HepG2 (cell line): ENCODE data around the gene RCHY1. TPM values are rescaled to one million over a fixed set of nuclear protein-coding genes. Genes with fewer than 3 reads are reported as not detected.
A peak's percentile ranks its signal among the peaks of the same experiment; 100 is the strongest.

Experiments
- CHD4 ChIP-seq: fragments of 200-600 bp; sonication (generic); IDR thresholded peaks from 2 replicates; pipeline ENCODE4 v1.7.0; 2017; ENCODE audit warnings: mild to moderate bottlenecking, low read length, borderline replicate concordance
- FOSL1 ChIP-seq: sonication (generic); formaldehyde crosslinking; IDR thresholded peaks from 2 replicates; pipeline ENCODE4 v1.9.0; 2021; ENCODE audit warnings: missing genetic modification reagents, borderline replicate concordance
- GATAD1 ChIP-seq: IDR thresholded peaks from 2 replicates; pipeline ENCODE4 v1.6.1; 2016; ENCODE audit warnings: missing genetic modification reagents, missing compliant biosample characterization
- MED13 ChIP-seq: sonication (generic); formaldehyde crosslinking; IDR thresholded peaks from 2 replicates; pipeline ENCODE4 v1.5.0; 2020; ENCODE audit warnings: missing genetic modification reagents
- MTA1 ChIP-seq: sonication (generic); formaldehyde crosslinking; IDR thresholded peaks from 2 replicates; pipeline ENCODE4 v1.4.0; 2020; ENCODE audit warnings: missing genetic modification reagents, mild to moderate bottlenecking, borderline replicate concordance
- PHB2 ChIP-seq: fragments of 450-650 bp; IDR thresholded peaks from 2 replicates; pipeline ENCODE4 v1.6.1; 2018; ENCODE audit not compliant: partially characterized antibody
- RNF2 ChIP-seq: fragments of 450-650 bp; conservative IDR thresholded peaks from 2 replicates; pipeline ENCODE4 v1.6.1; 2016; ENCODE audit warnings: low read depth
- RXRA ChIP-seq: sonication (generic); formaldehyde crosslinking; IDR thresholded peaks from 2 replicates; pipeline ENCODE4 v1.5.1; 2020; ENCODE audit warnings: missing genetic modification reagents
- SRF ChIP-seq: IDR thresholded peaks from 2 replicates; pipeline ENCODE4 v1.6.1; 2011; ENCODE audit warnings: mild to moderate bottlenecking, low read depth, low read length, moderate library complexity
- TBP ChIP-seq: sonication (generic); formaldehyde crosslinking; IDR thresholded peaks from 2 replicates; pipeline ENCODE4 v1.5.0; 2020; ENCODE audit warnings: missing genetic modification reagents
- ZBTB4 ChIP-seq: sonication (generic); formaldehyde crosslinking; IDR thresholded peaks from 2 replicates; pipeline ENCODE4 v1.4.0; 2020; ENCODE audit warnings: missing genetic modification reagents, mild to moderate bottlenecking, borderline replicate concordance
- ZKSCAN8 ChIP-seq: IDR thresholded peaks from 2 replicates; pipeline ENCODE4 v1.6.1; 2016; ENCODE audit warnings: borderline replicate concordance, missing genetic modification reagents, missing compliant biosample characterization
- ZNF160 ChIP-seq: sonication (generic); formaldehyde crosslinking; IDR thresholded peaks from 2 replicates; pipeline ENCODE4 v1.8.0; 2022; ENCODE audit warnings: mild to moderate bottlenecking, inconsistent platforms, missing genetic modification reagents
- ZNF3 ChIP-seq: IDR thresholded peaks from 2 replicates; pipeline ENCODE4 v1.7.0; 2017; ENCODE audit warnings: inconsistent platforms
- ZNF652 ChIP-seq: IDR thresholded peaks from 2 replicates; pipeline ENCODE4 v1.6.1; 2016; ENCODE audit warnings: low read depth, borderline replicate concordance
- ZNF766 ChIP-seq: sonication (generic); formaldehyde crosslinking; IDR thresholded peaks from 2 replicates; pipeline ENCODE4 v1.5.0; 2020; ENCODE audit warnings: missing genetic modification reagents, borderline replicate concordance
- polyA plus RNA-seq, 8 experiments: library from polyadenylated mRNA; depleted of rRNA in 3 of 8; stranded (reverse) in 7 of 8; unstranded in 1 of 8; fragments of >200 nt; fragmentation: Illumina TruSeq in 4 of 8; extraction: Trizol in 4 of 8; gene quantifications; 2 replicates each; pipeline versions ENCODE4 v1.2.1 to v1.2.3, GENCODE V29; 2011 to 2016; ENCODE audit warnings: low read depth in 4 of 8, missing spikeins in 1 of 8, mixed read lengths in 1 of 8; ENCODE audit not compliant: insufficient read depth in 1 of 8
- total RNA-seq, 5 experiments: library from RNA; depleted of rRNA; stranded (reverse); fragments of >200 nt; fragmentation: Illumina TruSeq; extraction: Trizol; gene quantifications; 2 replicates each; pipeline ENCODE4 v1.2.3, GENCODE V29; 2016; ENCODE audit warnings: low read depth in 1 of 5
- TF ChIP-seq, protein P1 (sequence below): sonication (generic); formaldehyde crosslinking; conservative IDR thresholded peaks from 2 replicates; pipeline ENCODE4 v1.8.1; 2023; ENCODE audit warnings: missing genetic modification reagents
- TF ChIP-seq, protein P2 (sequence below): sonication (generic); formaldehyde crosslinking; IDR thresholded peaks from 2 replicates; pipeline ENCODE4; 2020; ENCODE audit warnings: missing genetic modification reagents, mild to moderate bottlenecking, borderline replicate concordance
- TF ChIP-seq, protein P3 (sequence below): sonication (generic); formaldehyde crosslinking; IDR thresholded peaks from 2 replicates; pipeline ENCODE4 v1.8.0; 2022; ENCODE audit warnings: mild to moderate bottlenecking, missing genetic modification reagents, moderate library complexity
- TF ChIP-seq, protein P4 (sequence below): IDR thresholded peaks from 2 replicates; pipeline ENCODE4 v1.6.1; 2018; ENCODE audit warnings: missing genetic modification reagents, mild to moderate bottlenecking, missing compliant biosample characterization

The RCHY1 gene
- total and polyA plus RNA-seq, 2 of the 13 experiments (the other 11 are each of a cell fraction or from before 2014, with no cell fraction given), result 19.9 to 30.5 TPM

DNA sequence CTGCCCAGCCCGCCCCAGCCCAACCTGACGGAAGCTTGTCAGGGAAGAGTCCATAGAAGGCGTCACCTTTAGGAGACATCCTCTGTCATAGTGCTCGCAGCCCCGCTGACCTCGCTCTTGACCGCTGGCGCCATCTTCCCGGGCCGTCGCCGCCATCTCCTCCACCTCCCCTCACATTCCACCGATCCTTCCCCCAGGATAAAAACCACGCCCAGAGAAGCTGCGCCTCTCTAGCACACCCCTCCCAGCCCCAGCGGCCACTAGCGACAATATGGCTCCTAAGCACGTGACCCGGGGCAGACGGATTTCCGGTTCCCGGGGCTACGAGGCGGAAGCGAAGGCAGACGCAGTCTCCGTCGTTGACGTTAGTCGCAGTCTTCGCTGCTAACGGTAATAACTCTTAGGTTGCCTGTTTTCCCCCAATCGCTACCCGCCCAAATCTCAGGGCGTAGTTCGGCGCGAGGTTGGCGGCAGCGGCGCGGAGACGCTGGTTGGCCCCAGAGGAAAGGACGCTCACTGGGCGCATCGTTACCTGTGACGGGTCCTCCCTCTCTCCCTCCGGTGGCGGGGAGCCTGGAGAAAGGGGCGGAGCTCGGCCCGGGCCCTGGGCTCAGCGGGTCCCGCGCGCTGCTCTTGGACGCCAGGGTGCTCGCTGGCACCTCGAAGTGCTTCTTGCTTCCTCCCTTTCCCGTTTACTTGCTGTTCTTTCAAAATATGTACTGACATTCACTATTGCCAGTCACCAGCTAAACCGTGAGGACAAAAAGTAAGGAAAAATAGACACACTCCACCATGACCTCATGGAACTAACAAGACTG lies at the start of gene RCHY1, which contains the start of gene THAP6 (continued):
- TF ChIP-seq, protein P1, sequence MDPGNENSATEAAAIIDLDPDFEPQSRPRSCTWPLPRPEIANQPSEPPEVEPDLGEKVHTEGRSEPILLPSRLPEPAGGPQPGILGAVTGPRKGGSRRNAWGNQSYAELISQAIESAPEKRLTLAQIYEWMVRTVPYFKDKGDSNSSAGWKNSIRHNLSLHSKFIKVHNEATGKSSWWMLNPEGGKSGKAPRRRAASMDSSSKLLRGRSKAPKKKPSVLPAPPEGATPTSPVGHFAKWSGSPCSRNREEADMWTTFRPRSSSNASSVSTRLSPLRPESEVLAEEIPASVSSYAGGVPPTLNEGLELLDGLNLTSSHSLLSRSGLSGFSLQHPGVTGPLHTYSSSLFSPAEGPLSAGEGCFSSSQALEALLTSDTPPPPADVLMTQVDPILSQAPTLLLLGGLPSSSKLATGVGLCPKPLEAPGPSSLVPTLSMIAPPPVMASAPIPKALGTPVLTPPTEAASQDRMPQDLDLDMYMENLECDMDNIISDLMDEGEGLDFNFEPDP, result no peak
- TF ChIP-seq RNF2, result 0 out of 2 replicates have a peak, but pooled peaks have one; percentile 61
- TF ChIP-seq ZNF3 (CRISPR knock-in tag), result no peak
- TF ChIP-seq PHB2, result no peak
- peak; percentile 51; the same call in 1 of the 2 replicates for TF ChIP-seq ZKSCAN8 (CRISPR knock-in tag)
- TF ChIP-seq TBP (CRISPR knock-in tag), result no peak
- TF ChIP-seq ZNF652 (CRISPR knock-in tag), result no peak
- no peak; the same call in 1 of the 2 replicates for TF ChIP-seq ZNF160 (CRISPR knock-in tag)
- TF ChIP-seq MTA1 (CRISPR knock-in tag), result peak; percentile 56; the same call in 1 of the 2 replicates
- TF ChIP-seq ZNF766 (CRISPR knock-in tag), result peak; percentile 27; the same call in 1 of the 2 replicates
- TF ChIP-seq, protein P2, sequence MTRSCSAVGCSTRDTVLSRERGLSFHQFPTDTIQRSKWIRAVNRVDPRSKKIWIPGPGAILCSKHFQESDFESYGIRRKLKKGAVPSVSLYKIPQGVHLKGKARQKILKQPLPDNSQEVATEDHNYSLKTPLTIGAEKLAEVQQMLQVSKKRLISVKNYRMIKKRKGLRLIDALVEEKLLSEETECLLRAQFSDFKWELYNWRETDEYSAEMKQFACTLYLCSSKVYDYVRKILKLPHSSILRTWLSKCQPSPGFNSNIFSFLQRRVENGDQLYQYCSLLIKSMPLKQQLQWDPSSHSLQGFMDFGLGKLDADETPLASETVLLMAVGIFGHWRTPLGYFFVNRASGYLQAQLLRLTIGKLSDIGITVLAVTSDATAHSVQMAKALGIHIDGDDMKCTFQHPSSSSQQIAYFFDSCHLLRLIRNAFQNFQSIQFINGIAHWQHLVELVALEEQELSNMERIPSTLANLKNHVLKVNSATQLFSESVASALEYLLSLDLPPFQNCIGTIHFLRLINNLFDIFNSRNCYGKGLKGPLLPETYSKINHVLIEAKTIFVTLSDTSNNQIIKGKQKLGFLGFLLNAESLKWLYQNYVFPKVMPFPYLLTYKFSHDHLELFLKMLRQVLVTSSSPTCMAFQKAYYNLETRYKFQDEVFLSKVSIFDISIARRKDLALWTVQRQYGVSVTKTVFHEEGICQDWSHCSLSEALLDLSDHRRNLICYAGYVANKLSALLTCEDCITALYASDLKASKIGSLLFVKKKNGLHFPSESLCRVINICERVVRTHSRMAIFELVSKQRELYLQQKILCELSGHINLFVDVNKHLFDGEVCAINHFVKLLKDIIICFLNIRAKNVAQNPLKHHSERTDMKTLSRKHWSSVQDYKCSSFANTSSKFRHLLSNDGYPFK (CRISPR knock-in tag), result peak; percentile 99
- peak; percentile 79; the same call in 1 of the 2 replicates for TF ChIP-seq RXRA (CRISPR knock-in tag)
- no peak for TF ChIP-seq MED13 (CRISPR knock-in tag)
- TF ChIP-seq FOSL1 (CRISPR knock-in tag), result no peak
- TF ChIP-seq CHD4, result no peak
- TF ChIP-seq, protein P3, sequence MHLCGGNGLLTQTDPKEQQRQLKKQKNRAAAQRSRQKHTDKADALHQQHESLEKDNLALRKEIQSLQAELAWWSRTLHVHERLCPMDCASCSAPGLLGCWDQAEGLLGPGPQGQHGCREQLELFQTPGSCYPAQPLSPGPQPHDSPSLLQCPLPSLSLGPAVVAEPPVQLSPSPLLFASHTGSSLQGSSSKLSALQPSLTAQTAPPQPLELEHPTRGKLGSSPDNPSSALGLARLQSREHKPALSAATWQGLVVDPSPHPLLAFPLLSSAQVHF (CRISPR knock-in tag), result 0 out of 2 replicates have a peak, but pooled peaks have one; percentile 71
- TF ChIP-seq, protein P4, sequence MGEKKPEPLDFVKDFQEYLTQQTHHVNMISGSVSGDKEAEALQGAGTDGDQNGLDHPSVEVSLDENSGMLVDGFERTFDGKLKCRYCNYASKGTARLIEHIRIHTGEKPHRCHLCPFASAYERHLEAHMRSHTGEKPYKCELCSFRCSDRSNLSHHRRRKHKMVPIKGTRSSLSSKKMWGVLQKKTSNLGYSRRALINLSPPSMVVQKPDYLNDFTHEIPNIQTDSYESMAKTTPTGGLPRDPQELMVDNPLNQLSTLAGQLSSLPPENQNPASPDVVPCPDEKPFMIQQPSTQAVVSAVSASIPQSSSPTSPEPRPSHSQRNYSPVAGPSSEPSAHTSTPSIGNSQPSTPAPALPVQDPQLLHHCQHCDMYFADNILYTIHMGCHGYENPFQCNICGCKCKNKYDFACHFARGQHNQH (CRISPR knock-in tag), result peak; percentile 80
- peak; percentile 62; the same call in 1 of the 2 replicates for TF ChIP-seq ZBTB4
- peak; percentile 90 for TF ChIP-seq GATAD1 (CRISPR knock-in tag)
- no peak for TF ChIP-seq SRF
